Activated B cell treated with CpG ODN at 0.5 μM for 24 hours (primary cell): ENCODE results near the gene TTBK1. TPM values are rescaled to one million over a fixed set of nuclear protein-coding genes. Genes with fewer than 3 reads are reported as not detected.

ENCODE experiments used
- ATAC-seq: fragments of 200-7000 bp; cut with Tn5 transposase; one replicate; pipeline ENCODE4 v1.10.0; 2021; ENCODE audit warnings: low read depth, mild to moderate bottlenecking, moderate library complexity
- CTCF ChIA-PET: fragments of 350-600 bp; sonication (Branson Sonifier 250); formaldehyde crosslinking; loops from one replicate; lab custom pipeline; 2021; ENCODE audit warnings: antibody characterized with exemption; lab: Charles Lee
- POLR2A ChIA-PET: fragments of 350-600 bp; sonication (Branson Sonifier 250); formaldehyde crosslinking; loops from one replicate; lab custom pipeline; 2021; ENCODE audit warnings: antibody characterized with exemption; lab: Charles Lee
- DNase-seq: peaks from one replicate; pipeline ENCODE4 v3.0.0; 2022
- H3K27ac Mint-ChIP-seq: one replicate; pipeline ENCODE4 v1.8.0; 2020; ENCODE audit warnings: mixed read lengths
- H3K27me3 Mint-ChIP-seq: one replicate; pipeline ENCODE4 v1.8.0; 2021; ENCODE audit warnings: mixed read lengths
- H3K36me3 Mint-ChIP-seq: one replicate; pipeline ENCODE4 v1.8.0; 2021; ENCODE audit warnings: low read depth, mixed read lengths
- H3K4me1 Mint-ChIP-seq: one replicate; pipeline ENCODE4 v1.8.0; 2021; ENCODE audit warnings: mixed read lengths
- H3K4me3 Mint-ChIP-seq: one replicate; pipeline ENCODE4 v1.8.0; 2020; ENCODE audit warnings: mild to moderate bottlenecking, mixed read lengths
- H3K9me3 Mint-ChIP-seq: one replicate; pipeline ENCODE4 v1.8.0; 2020; ENCODE audit warnings: mixed read lengths
- intact Hi-C: fragments of 100-400 bp; cut with micrococcal nuclease; formaldehyde crosslinking; loops from one replicate; pipeline ENCODE4 v1.15.1; 2024
- total RNA-seq: library from RNA; stranded (reverse); gene quantifications from 2 replicates; pipeline ENCODE4 v1.2.3, GENCODE V29; 2022
- TF ChIP-seq, protein P1 (sequence below): fragments of 200-600 bp; IDR thresholded peaks from one replicate; pipeline ENCODE4 v1.8.0; 2022; ENCODE audit warnings: antibody characterized with exemption, mild to moderate bottlenecking

TTBK1 gene
- total RNA-seq, 1 donor from 2014 or later: 0.13 TPM

GRCh38 chr6:43268355-43268700 is 25.0 kb downstream of the TTBK1 start:
- ATAC-seq (no peak), DNase-seq (no peak)
- TF ChIP-seq, protein P1, sequence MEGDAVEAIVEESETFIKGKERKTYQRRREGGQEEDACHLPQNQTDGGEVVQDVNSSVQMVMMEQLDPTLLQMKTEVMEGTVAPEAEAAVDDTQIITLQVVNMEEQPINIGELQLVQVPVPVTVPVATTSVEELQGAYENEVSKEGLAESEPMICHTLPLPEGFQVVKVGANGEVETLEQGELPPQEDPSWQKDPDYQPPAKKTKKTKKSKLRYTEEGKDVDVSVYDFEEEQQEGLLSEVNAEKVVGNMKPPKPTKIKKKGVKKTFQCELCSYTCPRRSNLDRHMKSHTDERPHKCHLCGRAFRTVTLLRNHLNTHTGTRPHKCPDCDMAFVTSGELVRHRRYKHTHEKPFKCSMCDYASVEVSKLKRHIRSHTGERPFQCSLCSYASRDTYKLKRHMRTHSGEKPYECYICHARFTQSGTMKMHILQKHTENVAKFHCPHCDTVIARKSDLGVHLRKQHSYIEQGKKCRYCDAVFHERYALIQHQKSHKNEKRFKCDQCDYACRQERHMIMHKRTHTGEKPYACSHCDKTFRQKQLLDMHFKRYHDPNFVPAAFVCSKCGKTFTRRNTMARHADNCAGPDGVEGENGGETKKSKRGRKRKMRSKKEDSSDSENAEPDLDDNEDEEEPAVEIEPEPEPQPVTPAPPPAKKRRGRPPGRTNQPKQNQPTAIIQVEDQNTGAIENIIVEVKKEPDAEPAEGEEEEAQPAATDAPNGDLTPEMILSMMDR: no peak
- intact Hi-C loops: no loop called here
- no peaks in the 10 kb centered on the region for H3K27me3 Mint-ChIP-seq
- ChIA-PET CTCF (interaction anchor here (0.8 to 1.7 kb wide), 4 partner anchors 40 to 130 kb away, joined by 3 to 4 read pairs (median 4); partner anchors contain the start of gene CRIP3), POLR2A (interaction anchor here (0.9 to 1.2 kb wide), 3 partner anchors 40 to 486 kb away, joined by 3 read pairs; partner anchors contain the start of gene CRIP3)
- no peaks in the 10 kb centered on the region for H3K36me3 Mint-ChIP-seq
- no peaks in the 10 kb centered on the region for H3K9me3 Mint-ChIP-seq
- H3K27ac Mint-ChIP-seq: no peak overlapping the region
- H3K4me1 Mint-ChIP-seq: peaks cover 34% of the 10 kb centered on the region
- H3K4me3 Mint-ChIP-seq: no peak overlapping the region

GRCh38 chr6:43268782-43269272 is 25.5 kb downstream of the TTBK1 start:
- ChIA-PET POLR2A (interaction anchor here (0.5 to 1.2 kb wide), 6 partner anchors 40 to 486 kb away, joined by 3 to 4 read pairs (median 3); partner anchors contain the start of gene CRIP3), CTCF (interaction anchor here (0.8 to 1.7 kb wide), 4 partner anchors 40 to 130 kb away, joined by 3 to 4 read pairs (median 4); partner anchors contain the start of gene CRIP3)
- no peaks in the 10 kb centered on the region for H3K36me3 Mint-ChIP-seq
- intact Hi-C loops: no loop called here
- peak overlapping the region; percentile 59 for H3K27ac Mint-ChIP-seq
- peak overlapping the region; percentile 73 for H3K4me3 Mint-ChIP-seq
- no peaks in the 10 kb centered on the region for H3K9me3 Mint-ChIP-seq
- no peak for ATAC-seq
- H3K4me1 Mint-ChIP-seq: peaks cover 31% of the 10 kb centered on the region
- DNase-seq: no peak
- TF ChIP-seq, protein P1: no peak
- no peaks in the 10 kb centered on the region for H3K27me3 Mint-ChIP-seq

DNA sequence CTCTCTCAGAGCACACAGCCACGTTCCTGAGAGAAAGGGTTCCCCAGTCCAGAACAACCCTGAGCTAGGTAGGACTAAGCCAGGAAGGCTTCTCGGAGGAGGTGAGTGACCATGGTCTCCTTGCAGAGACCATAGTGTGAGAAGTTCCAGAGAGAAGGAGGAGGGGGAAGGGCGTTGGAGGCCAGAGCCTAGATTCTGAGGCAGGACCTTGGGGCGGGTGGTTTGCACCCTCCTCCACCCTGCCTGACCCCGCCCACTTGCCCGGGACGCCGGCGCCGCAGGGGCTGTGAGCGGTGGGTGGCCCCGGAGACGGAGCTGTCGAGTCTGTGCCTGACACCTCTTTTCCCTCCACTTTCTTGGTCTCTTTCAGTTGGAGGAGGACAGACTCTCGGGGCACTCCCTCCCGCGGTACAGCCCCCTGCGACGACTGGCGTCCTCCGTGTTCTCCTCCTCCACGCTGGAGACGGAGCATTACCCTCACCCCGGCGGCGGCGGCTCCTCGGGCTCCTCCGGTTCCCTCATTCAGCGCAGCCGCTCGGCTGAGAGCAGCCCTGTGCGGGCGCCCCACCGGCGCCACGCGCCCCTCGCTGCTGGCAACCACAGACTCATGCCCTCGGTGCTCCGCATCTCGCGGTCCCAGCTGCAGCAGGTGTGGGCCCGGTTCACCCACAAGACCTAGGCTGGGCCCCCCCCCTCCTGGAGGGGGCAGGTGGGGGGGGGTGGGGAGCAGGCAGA is 26.2 kb downstream of the TTBK1 start:
- Mint-ChIP-seq H3K4me3 (peak overlapping the region; percentile 74), H3K27ac (peak overlapping the region; percentile 59), H3K4me1 (peaks cover 36% of the 10 kb centered on the region), H3K27me3 (peaks cover 3% of the 10 kb centered on the region), H3K9me3 (no peaks in the 10 kb centered on the region), H3K36me3 (no peaks in the 10 kb centered on the region)
- intact Hi-C loops: loop anchor here (2.0 kb wide), 1 partner anchor 39 kb away; the partner anchor contains the start of gene CRIP3
- CTCF ChIA-PET: no interaction called here
- DNase-seq: peak; percentile 41
- TF ChIP-seq, protein P1: no peak
- peak; percentile 9 for ATAC-seq
- POLR2A ChIA-PET: interaction anchor here (0.5 to 2.0 kb wide), 6 partner anchors 43 to 487 kb away, joined by 3 to 7 read pairs (median 4); no protein-coding TSS in a partner anchor

DNA sequence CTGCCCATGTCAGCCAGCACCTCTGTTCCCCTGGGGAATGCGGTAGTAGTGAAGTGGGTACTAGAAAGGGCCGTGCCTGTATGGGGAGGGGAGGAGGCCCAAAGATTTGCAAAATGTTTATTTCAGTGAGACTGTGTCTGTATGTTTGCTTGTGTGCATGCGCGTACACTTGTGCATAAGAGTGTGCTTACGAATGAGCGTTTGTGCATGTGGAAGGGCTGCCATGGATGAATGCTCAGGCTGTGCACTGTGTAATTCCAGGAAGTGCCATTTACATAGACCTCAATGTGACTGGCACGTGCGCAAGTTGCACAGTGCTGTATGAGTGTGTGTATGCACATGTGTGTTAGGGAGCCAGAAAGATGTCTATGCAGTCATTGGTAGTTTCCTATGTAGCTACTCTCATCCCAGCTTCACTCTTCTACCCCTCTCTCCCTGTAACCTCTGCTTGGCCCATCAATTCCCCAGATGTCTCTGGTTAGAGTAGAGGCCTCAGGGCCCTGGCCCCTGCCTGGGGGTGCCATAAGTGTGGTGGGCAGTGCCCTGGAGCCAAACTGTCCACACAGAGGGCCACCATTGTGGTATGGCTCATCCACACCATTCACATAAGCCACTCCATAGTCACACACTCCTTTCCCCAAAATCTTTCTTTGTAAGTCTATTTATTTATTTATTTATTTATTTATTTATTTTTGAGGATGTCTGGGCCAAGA is 28.0 kb downstream of the TTBK1 start:
- Mint-ChIP-seq H3K36me3 (peaks cover 2% of the 10 kb centered on the region), H3K27me3 (peaks cover 7% of the 10 kb centered on the region), H3K27ac (peak overlapping the region; percentile 32), H3K4me3 (peak overlapping the region; percentile 16), H3K4me1 (peaks cover 42% of the 10 kb centered on the region), H3K9me3 (no peaks in the 10 kb centered on the region)
- TF ChIP-seq, protein P1: no peak
- ATAC-seq: peak; percentile 69
- DNase-seq: peak; percentile 35
- ChIA-PET POLR2A (interaction anchor here (0.7 to 2.0 kb wide), 4 partner anchors 17 to 112 kb away, joined by 3 to 7 read pairs (median 3); partner anchors contain the start of gene ZNF318), CTCF (no interaction called here)
- intact Hi-C loops: loop anchor here (2.0 kb wide), 1 partner anchor 38 kb away; the partner anchor contains the start of gene CRIP3
